ENCODE measurements around the gene RFLNA.

RFLNA gene

DNA sequence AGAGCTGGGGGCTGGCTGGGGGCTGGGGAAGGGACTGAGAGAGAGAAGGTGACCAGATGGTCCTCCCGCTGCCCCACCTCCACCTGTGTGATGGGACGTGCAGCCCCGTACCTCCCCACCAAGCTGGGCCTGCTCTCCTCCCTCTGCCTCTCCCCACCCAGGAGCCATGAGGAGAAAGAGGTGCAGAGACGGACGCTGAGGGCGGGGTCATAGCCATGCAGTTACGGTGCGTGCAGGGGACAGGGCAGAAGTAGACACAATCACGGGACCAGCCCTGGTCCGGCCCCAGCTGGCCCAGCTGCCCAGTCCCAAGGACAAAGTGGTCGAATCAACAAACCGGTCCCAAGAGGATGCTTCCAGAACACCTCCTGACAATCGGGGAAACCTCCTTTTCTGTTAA is 33.2 kb downstream of the RFLNA start:
- TF ChIP-seq, protein P1, sequence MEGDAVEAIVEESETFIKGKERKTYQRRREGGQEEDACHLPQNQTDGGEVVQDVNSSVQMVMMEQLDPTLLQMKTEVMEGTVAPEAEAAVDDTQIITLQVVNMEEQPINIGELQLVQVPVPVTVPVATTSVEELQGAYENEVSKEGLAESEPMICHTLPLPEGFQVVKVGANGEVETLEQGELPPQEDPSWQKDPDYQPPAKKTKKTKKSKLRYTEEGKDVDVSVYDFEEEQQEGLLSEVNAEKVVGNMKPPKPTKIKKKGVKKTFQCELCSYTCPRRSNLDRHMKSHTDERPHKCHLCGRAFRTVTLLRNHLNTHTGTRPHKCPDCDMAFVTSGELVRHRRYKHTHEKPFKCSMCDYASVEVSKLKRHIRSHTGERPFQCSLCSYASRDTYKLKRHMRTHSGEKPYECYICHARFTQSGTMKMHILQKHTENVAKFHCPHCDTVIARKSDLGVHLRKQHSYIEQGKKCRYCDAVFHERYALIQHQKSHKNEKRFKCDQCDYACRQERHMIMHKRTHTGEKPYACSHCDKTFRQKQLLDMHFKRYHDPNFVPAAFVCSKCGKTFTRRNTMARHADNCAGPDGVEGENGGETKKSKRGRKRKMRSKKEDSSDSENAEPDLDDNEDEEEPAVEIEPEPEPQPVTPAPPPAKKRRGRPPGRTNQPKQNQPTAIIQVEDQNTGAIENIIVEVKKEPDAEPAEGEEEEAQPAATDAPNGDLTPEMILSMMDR (conservative IDR thresholded peaks at IDR 0.05) = no peak
- no peak for TF ChIP-seq ZFX (IDR thresholded peaks at IDR 0.05)
- no peak overlapping the region for H3K27ac ChIP-seq

DNA sequence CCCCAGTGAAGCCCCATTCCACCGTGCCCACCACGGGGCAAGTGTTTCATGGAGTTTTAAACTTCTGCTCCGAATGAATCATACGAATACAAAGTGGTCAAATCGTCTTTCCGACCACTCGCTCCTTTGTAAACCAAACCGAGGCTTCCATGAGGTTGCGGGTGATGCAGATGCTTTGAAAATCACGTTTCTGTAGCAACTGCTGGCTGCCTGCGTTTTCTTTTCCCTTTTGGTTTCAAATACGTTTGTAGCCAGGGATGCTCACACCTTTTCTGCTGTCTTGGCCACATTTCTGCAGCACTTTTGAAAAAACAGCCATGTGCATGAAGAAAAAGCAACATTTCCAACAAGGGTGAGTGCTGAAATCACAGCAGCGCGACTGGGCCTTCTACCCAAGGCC is 33.7 kb downstream of the RFLNA start:
- H3K27ac ChIP-seq = no peak overlapping the region

DNA sequence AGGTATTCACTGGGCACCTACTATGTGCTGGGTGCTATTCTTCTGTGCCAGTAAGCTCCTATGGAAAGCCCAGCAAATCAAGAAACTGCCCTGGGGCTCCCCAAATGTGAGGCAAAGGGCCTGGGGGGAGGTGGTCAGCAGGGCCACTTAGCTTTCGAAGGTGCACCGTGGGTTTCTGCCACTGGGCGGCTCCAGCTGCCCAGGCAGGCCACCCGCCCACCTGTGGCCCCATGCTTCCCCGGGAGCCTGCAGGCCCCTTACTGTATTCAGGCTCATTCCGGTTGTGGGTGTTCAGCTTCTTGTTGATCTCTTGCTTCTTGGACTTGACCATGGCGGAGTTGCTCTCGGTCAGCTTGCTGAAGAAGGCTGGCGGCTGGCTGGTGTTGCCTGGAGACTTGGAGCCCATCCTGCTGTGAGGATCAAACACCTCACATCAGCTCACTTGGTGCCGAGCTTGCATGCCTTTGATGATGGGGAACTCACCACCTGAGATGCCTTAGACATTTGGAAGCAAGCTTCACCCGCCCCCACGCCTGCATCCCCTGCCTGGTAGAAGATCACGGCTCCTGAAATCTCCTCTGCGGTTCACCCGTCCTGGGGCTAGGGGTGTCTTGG is 37.3 kb downstream of the RFLNA start:
- TF ChIP-seq, protein P1 (conservative IDR thresholded peaks at IDR 0.05) = no peak; the same call in 1 of the 2 replicates
- TF ChIP-seq ZFX (IDR thresholded peaks at IDR 0.05) = no peak

More for the DNA sequence above, 33.7 kb downstream of the RFLNA start:
- no peak for TF ChIP-seq ZFX (IDR thresholded peaks at IDR 0.05)
- TF ChIP-seq, protein P1 (conservative IDR thresholded peaks at IDR 0.05) = no peak

DNA sequence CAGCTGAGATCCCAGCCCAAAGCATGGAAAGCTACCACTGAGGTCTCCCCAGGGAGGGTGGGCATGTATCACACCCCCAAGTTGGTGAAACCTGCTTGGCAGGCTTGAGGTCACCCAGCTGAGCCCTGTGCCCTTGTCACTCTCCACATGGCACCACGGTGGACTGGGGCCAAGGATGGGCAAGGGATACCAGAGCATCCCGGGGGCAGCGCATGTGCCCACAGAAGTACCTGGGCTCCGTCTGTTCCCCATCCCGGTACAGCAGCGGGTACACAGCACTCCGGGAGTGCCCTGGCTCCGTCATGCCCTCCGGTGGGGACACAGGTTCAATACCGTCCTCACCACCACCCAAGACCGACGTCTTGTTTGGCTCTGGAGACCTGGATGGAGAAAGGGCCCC is 38.0 kb downstream of the RFLNA start:
- no peak overlapping the region for H3K27ac ChIP-seq
- TF ChIP-seq, protein P1 (conservative IDR thresholded peaks at IDR 0.05) = no peak
- no peak for TF ChIP-seq ZFX (IDR thresholded peaks at IDR 0.05)

More for the DNA sequence above, 37.3 kb downstream of the RFLNA start:
- no peak overlapping the region for H3K27ac ChIP-seq

DNA sequence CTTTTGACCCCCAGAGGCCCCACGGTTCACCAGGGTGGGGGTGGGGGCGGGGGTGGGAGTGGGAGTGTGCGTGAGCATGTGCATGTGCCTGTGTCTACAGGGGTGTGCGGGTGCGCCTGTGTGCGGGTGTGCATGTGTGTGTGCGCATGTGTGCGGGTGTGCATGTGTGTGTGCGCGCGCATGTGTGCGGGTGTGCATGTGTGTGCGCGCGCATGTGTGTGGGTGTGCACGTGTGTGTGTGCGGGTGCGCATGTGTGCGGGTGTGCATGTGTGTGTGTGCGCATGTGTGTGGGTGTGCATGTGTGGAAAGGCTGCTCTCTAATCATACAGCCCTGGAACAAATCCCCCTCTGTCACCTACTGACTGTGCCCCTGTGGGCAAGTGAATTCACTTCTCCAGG is 38.8 kb downstream of the RFLNA start:
- H3K27ac ChIP-seq = no peak overlapping the region
- TF ChIP-seq, protein P1 (conservative IDR thresholded peaks at IDR 0.05) = no peak
- TF ChIP-seq ZFX (IDR thresholded peaks at IDR 0.05) = no peak

DNA sequence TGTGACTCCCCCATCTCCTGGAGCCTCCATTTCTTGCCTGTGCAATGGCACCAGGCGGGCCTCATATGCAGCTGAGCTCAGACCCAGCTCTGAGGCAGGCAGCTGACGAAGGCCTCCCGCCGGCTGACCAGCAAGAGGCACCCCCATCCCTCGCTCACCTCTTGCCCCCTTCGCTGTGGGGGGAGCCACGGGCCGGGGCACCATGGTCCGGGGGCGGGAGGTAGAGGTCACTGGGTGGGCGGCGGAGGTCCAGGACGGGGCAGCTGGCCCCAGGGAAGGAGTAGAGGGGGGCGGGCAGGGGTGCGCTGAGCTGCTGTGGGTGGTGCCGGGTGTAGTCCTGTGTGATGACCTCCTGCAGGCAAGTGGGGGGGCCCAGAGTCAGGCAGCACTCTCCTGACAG is 39.4 kb downstream of the RFLNA start:
- H3K27ac ChIP-seq = no peak overlapping the region
- no peak for TF ChIP-seq ZFX (IDR thresholded peaks at IDR 0.05)
- TF ChIP-seq, protein P1 (conservative IDR thresholded peaks at IDR 0.05) = no peak

DNA sequence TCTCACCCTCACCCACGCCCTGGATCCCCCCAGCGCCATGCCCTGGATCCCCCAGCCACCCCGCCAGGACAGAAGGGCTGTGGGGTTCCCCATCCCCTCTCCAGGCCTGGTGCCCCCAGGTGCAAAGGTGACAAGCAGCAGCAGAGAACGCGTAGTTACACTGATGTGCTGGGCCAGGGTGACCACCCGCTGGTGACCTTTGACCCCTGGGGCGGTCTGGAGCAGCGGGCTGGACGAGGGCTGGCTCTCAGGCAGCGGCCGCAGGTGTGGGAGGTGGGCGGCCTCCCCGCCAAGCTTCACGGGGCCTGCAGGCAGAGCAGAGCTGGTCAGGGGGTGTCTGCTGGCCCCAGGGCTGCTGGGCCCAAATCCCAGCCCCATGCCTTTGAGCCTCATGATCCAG is 40.1 kb downstream of the RFLNA start:
- no peak overlapping the region for H3K27ac ChIP-seq
- TF ChIP-seq, protein P1 (conservative IDR thresholded peaks at IDR 0.05) = no peak
- TF ChIP-seq ZFX (IDR thresholded peaks at IDR 0.05) = no peak
